AG08395 (cell line): ENCODE data around the gene GOLGA6L1.
"Not testable (repeated sequence)": the region's sequence is repeated elsewhere in the genome, so short reads cannot be mapped to it uniquely, and the experiment has no call there.

Experiments
- DNase-seq: peaks from one replicate; pipeline ENCODE4 v3.0.0; 2012; ENCODE audit warnings: mixed read lengths, low spot score

Gene GOLGA6L1

GRCh38 chr15:23136722-23137121 is at the start of gene GOLGA6L1:
Gene GOLGA6L1, minus strand, starts transcription at chr15:23136822. Its CDS starts 91 bp downstream, at chr15:23136731.
- not testable (repeated sequence) for DNase-seq

DNA sequence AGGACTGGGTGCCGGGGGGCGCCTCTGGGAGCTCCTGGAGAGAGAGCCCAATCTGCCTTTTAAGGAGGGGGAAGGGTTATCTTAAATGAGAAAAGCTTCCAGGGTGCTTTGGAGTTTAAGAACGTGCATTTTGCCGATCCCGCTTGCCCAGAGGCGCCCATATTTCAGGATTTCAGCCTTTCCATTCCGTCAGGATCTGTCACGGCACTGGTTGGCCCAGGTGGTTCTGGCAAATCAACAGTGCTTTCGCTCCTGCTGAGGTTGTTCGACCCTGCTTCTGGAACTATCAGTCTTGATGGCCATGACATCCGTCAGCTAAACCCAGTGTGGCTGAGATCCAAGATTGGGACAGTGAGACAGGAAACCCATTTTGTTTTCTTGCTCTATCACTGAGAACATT is 44.6 kb upstream of the GOLGA6L1 start:
- DNase-seq, result not testable (repeated sequence)

DNA sequence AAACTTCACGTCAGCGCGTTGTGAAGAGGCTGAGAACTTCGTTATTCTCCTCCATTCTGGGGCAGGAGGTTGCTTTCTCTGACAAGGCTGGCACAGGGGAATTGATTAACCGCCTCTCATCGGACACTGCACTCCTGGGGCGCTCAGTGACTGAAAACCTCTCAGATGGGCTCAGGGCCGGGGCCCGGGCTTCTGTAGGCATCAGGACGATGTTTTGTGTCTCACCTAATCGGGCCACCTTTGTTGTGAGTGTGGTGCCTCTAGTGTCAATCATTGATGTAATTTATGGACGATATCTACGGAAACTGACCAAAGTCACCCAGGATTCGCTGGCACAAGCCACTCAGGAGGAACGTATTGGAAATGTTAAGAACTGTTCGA is 43.9 kb upstream of the GOLGA6L1 start:
- DNase-seq, result not testable (repeated sequence)

DNA sequence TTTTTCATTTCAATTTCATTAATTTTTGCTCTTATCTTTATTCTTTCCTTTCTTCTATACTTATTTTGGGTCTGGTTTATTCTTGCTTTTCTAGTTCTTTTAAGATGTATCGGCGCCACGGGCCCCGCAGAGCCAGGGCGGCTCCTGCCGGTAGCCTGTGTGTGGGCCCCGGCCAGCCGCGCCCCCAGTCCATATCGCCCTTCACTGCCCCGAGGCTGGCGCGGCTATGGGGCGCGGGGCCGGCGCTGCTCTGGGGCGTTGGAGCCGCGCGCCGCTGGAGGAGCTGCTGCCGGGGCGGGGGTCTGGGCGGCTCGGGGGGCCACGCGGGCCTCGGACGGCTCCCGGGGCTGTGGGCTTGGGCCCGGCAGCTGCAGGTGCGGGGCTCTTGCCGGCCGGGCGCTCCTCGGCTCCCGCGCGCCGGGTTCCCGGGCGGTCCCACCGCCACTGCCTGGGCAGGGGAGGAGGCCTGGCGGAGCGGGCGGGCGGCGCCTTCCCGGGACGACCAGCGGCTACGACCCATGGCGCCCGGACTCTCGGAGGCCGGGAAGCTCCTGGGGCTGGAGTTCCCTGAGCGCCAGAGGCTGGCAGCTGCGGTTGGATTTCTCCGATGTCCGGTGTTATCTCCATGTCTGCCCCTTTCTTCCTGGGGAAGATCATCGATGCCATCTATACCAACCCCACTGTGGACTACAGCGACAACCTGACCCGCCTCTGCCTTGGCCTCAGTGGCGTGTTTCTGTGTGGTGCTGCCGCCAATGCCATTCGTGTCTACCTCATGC is 43.3 kb upstream of the GOLGA6L1 start:
- not testable (repeated sequence) for DNase-seq

DNA sequence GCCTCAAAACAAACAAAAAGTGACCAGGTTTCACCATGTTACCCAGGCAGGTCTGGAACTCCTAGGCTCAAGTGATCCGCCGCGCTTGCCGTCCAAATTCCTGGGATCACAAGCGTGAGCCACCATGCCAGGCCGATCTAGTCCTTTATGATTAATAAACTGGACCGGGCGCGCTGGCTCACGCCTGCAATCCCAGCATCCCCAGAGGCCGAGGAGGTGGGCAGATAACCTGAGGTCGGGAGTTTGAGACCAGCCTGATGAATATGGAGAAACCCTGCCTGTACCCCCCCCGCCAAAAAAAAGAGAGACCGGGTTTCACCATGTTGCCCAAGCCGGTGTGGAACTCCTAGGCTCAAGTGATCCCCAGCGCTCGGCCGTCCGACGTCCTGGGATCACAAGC is 40.1 kb upstream of the GOLGA6L1 start:
- not testable (repeated sequence) for DNase-seq

DNA sequence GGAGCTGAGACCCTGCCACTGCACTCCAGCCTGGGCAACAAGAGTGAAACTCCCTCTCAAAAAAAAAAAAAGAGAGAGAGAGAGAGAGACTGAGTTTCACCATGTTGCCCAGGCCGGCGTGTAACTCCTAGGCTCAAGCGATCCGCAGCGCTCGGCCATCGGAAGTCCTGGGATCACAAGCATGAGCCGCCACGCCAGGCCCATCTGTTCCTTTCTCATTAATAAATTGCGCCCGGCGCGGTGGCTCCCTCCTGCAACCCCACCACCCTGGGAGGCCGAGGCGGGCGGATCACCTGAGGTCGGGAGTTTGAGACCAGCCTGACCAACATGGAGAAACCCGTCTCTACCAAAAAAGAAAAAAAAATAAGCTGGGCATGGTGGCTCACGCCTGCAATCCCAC is 39.0 kb upstream of the GOLGA6L1 start:
- DNase-seq, result not testable (repeated sequence)

GRCh38 chr15:23174609-23175140 is 38.1 kb upstream of the GOLGA6L1 start:
- DNase-seq, result not testable (repeated sequence)

- DNase-seq, result not testable (repeated sequence)
These were observed 3.8 kb downstream of the GOLGA6L1 start for GRCh38 chr15:23132787-23133186.

DNA sequence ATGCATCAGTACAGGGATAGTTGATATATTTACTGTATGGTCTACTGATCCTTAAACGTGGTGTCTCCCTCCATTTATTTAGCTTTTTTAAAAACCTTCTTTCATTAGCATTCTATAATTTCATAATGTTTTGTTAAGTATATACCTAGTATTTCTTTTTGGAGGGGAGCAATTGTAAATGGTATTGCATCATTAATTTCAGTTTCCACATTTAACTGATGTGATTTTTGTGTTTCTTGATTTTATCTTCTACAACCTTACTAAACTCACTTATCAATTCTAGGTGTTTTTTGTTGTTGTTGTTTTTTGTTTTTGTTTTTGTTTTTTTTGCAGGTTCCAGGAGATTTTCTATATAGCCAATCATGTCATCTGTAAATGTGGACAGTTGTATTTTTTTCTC is 18.4 kb downstream of the GOLGA6L1 start:
- DNase-seq, result no peak

DNA sequence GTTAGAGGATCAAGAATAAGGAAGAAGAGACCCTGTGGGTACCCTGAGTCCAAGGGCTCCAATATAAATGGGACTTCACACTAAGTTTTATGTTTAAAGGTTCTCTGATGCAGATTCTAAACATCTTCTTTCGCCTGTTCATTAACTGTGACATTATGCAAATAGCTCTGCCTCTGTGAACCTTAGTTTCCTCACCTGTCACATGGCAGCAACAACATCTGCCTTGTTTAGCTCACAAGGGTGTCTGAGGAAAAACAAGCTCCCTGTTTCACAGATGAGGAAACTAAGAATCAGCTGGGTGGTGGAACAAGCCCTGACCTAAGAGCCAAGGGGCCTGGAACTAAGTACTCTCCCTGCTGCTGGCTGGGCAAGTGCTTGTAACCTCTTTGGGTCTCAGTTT is 40.8 kb downstream of the GOLGA6L1 start:
- DNase-seq, result no peak

DNA sequence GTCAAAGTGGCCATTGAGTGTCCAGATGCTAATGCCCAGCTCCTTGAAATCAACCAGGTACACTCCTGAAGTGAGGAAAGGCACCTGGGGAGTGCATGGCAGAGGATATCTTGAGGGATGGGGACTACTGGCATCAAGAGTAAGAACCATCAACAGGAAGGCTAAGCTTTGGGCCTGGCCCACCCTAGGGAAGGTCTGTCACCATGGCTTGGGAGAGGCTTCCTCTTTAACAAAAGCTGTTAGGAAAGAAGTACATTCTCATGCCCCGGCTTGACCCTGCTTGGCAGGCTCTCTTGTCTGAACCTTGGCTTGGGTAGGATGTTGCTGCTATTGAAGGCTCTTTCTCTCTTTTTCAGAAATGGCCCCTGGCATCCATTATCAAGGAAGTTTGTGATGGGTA is 53.5 kb downstream of the GOLGA6L1 start:
- DNase-seq, result no peak

DNA sequence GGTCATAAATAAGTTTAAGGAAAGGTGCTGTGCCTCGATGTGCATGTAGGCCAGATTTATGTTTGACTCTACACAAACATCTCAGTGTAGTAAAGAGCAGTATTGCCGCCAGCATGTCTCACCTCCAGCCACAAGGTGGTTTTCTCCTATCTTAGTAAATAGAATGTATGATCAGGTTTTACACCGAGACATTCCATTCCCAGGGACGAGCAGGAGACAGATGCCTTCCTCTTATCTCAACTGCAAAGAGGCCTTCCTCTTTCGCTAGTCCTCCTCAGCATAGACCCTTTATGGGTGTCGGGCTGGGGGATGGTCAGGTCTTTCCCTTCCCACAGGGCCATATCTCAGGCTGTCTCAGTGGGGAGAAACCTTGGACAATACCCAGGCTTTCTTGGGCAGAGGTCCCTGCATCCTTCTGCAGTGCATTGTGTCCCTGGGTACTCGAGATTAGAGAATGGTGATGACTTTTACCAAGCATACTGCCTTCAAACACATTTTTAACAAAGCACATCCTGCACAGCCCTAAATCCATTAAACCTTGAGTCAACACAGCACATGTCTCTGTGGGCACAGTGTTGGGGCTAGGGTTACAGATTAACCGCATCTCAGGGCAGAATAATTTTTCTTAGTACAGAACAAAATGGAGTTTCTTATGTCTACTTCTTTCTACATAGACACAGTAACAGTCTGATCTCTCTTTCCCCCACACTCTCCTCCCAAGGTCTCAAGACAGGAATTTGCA is 54.5 kb downstream of the GOLGA6L1 start:
- DNase-seq, result not testable (repeated sequence)

DNA sequence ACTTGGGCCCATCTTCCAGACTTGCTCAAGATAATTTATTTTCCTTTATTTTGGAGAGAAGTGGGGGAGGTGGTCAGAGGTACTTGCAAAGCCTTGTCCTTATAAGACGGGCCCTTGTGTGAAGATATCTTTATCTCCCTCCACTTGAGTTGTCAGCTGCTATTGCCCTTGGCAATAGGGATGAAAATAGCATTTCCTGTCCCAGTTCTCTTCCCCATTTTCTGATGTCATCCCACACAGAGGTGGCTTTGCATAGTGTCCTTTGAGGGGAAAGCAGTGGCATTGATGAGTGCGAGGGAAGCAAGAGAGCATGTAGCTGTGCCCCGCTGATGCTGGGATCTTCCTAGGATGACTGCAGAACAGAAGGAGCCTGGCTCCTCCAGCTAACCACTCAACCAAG is 55.4 kb downstream of the GOLGA6L1 start:
- DNase-seq, result no peak

GRCh38 chr15:23079766-23080165 is 56.9 kb downstream of the GOLGA6L1 start:
- DNase-seq, result no peak
